Measurements from ENCODE around the gene KIZ.

The KIZ gene

GRCh38 chr20:21179757-21180156 is 53.9 kb downstream of the KIZ start:
- no peak for FAIRE-seq

GRCh38 chr20:21180248-21180647 is 54.4 kb downstream of the KIZ start:
- no peak for FAIRE-seq

- FAIRE-seq, result no peak
These were observed 55.1 kb downstream of the KIZ start for GRCh38 chr20:21181028-21181427.

GRCh38 chr20:21182832-21183563 is 57.1 kb downstream of the KIZ start:
- FAIRE-seq, result no peak

GRCh38 chr20:21183722-21184121 is 57.8 kb downstream of the KIZ start:
- no peak for FAIRE-seq

GRCh38 chr20:21184819-21185218 is 58.9 kb downstream of the KIZ start:
- no peak for FAIRE-seq

GRCh38 chr20:21185849-21186248 is 60.0 kb downstream of the KIZ start:
- no peak for FAIRE-seq

- FAIRE-seq, result no peak
These were observed 64.1 kb downstream of the KIZ start for GRCh38 chr20:21189761-21190523.

GRCh38 chr20:21190869-21191268 is 65.0 kb downstream of the KIZ start:
- FAIRE-seq, result no peak

- FAIRE-seq, result no peak
These were observed 66.0 kb downstream of the KIZ start for GRCh38 chr20:21191839-21192238.

- FAIRE-seq, result no peak
These were observed 76.4 kb downstream of the KIZ start for GRCh38 chr20:21202259-21202658.

- FAIRE-seq, result no peak
These were observed 77.3 kb downstream of the KIZ start for GRCh38 chr20:21203088-21203656.

GRCh38 chr20:21206584-21206983 is 80.7 kb downstream of the KIZ start:
- FAIRE-seq, result no peak

- FAIRE-seq, result no peak
These were observed 83.1 kb downstream of the KIZ start for GRCh38 chr20:21208999-21209398.

- no peak for FAIRE-seq
These were observed 83.8 kb downstream of the KIZ start for GRCh38 chr20:21209668-21210067.

- FAIRE-seq, result no peak
These were observed 87.8 kb downstream of the KIZ start for GRCh38 chr20:21213691-21214090.

GRCh38 chr20:21214431-21214830 is 88.5 kb downstream of the KIZ start:
- FAIRE-seq, result no peak

- FAIRE-seq, result no peak
These were observed 93.8 kb downstream of the KIZ start for GRCh38 chr20:21219686-21220085.

- no peak for FAIRE-seq
These were observed 98.3 kb downstream of the KIZ start for GRCh38 chr20:21224217-21224616.

GRCh38 chr20:21225215-21225947 is 99.5 kb downstream of the KIZ start:
- FAIRE-seq, result no peak

GRCh38 chr20:21228511-21228910 is 102.6 kb downstream of the KIZ start:
- FAIRE-seq, result no peak

- FAIRE-seq, result no peak
These were observed 103.3 kb downstream of the KIZ start for GRCh38 chr20:21229163-21229562.

- no peak for FAIRE-seq
These were observed 104.3 kb downstream of the KIZ start for GRCh38 chr20:21230220-21230619.
